GM18861 (cell line): ENCODE results near the gene NUP62.
"Not testable (repeated sequence)": the region's sequence is repeated elsewhere in the genome, so short reads cannot be mapped to it uniquely, and the experiment has no call there.

ENCODE experiments used
- ATAC-seq: cut with Tn5 transposase; IDR thresholded peaks from one replicate; pipeline ENCODE4 v1.9.1; 2021; ENCODE audit not compliant: unreplicated experiment

The NUP62 gene

DNA sequence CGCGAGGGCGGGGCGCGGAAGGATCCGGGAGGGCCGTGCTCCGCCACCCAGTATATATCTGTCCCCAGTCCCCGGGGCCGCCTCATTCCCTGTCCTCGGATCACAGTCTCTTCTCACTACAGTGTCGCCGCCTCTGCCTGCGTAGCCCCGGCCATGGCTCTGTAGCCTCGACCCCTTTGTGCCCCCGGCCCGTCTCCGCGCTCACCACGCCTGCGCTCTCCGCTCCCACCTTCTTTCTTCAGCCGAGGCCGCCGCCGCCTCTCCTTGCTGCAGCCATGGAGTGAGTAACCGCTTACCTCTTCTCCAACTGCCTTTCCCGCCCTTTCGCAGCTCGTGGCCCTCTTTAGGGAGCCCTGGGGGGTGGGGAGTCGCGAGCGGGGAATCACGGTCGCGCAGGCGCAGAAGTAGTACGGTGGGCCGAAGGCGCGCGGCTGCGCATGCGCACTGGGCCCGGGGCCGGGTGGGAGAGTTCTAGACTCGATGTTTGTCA is at the start of gene NUP62, which contains the start of gene ATF5:
Gene NUP62 (minus strand): TSS at position 384 of the 490 bp plus-strand sequence. CDS start 19,697 bp downstream, outside the sequence.
Gene ATF5 (plus strand): TSS at position 85 of the 490 bp plus-strand sequence. CDS start 1,646 bp downstream, outside the sequence.
- ATAC-seq = peak; percentile 26

GRCh38 chr19:49978324-49978723 is 49.0 kb upstream of the NUP62 start:
- ATAC-seq = no peak

- no peak for ATAC-seq
Observed at GRCh38 chr19:49977881-49978280, 48.6 kb upstream of the NUP62 start.

- ATAC-seq = no peak
Observed at GRCh38 chr19:49977076-49977475, 47.8 kb upstream of the NUP62 start.

- ATAC-seq = no peak
Observed at GRCh38 chr19:49976496-49976895, 47.2 kb upstream of the NUP62 start.

GRCh38 chr19:49975051-49975450 is 45.7 kb upstream of the NUP62 start:
- ATAC-seq = no peak

GRCh38 chr19:49973987-49974386 is 44.7 kb upstream of the NUP62 start:
- no peak for ATAC-seq

- ATAC-seq = no peak
Observed at GRCh38 chr19:49972841-49973240, 43.5 kb upstream of the NUP62 start.

DNA sequence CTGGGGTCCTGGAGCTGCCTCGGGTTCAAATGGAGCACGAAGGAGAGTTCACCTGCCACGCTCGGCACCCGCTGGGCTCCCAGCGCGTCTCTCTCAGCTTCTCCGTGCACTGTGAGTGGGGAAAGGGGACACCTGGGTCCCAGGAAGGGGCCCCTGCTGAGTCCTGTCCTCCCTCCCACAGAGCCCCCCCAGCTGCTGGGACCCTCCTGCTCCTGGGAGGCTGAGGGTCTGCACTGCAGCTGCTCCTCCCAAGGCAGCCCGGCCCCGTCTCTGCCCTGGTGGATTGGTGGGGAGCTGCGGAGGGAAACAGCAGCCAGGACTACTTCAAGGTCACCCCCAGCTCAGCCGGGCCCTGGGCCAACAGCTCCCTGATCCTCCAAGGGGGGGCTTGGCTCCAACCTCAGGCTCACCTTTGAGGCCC is 42.7 kb upstream of the NUP62 start:
- ATAC-seq = no peak

GRCh38 chr19:49969355-49969754 is 40.1 kb upstream of the NUP62 start:
- not testable (repeated sequence) for ATAC-seq

GRCh38 chr19:49968279-49968922 is 39.1 kb upstream of the NUP62 start:
- no peak for ATAC-seq

DNA sequence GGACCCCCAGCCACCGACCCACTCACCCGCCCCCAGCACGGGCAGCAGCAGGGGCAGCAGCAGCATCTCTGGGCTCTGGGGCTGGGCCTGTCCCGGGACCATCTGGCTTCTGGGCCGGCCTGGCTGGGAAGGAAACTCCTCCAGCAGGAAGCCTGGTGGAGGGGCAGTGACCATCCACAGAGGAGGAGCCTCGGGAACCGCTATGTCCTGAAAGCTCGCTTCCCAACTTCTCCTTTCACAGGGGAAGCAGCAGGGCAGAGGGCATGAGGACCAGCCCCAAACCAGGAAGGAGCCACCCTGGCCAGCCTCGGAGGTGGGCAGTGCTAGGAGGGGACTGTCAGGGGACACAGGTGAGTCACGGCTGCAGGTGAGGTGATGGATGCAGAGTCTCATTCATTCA is 31.7 kb upstream of the NUP62 start, which contains the start of gene SIGLEC11:
Gene SIGLEC11 (minus strand): TSS at position 193 of the 400 bp plus-strand sequence. CDS start 91 bp downstream, at position 102.
- ATAC-seq = not testable (repeated sequence)

DNA sequence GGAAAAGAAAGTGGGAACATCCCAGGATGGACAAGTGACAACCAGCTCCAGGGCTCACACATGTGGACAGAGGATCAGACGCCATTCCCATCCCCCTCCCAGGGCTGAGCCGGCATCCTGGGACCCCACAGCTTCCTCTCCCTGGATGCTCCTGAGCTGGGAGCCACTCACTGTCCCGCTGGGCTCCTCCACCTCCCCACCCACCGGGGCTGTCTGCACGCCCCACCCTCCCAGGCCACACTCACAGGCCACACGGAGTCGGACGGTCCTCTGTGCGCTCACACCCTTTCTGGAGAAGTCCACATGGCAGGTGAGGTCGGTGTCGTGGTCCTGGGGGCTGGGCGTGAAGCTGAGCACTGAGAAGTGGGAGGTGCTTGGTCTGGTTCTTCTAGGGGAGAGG is 30.6 kb upstream of the NUP62 start:
- not testable (repeated sequence) for ATAC-seq

- not testable (repeated sequence) for ATAC-seq
Observed at GRCh38 chr19:49958596-49958995, 29.3 kb upstream of the NUP62 start.

- not testable (repeated sequence) for ATAC-seq
Observed at GRCh38 chr19:49958144-49958543, 28.8 kb upstream of the NUP62 start.

DNA sequence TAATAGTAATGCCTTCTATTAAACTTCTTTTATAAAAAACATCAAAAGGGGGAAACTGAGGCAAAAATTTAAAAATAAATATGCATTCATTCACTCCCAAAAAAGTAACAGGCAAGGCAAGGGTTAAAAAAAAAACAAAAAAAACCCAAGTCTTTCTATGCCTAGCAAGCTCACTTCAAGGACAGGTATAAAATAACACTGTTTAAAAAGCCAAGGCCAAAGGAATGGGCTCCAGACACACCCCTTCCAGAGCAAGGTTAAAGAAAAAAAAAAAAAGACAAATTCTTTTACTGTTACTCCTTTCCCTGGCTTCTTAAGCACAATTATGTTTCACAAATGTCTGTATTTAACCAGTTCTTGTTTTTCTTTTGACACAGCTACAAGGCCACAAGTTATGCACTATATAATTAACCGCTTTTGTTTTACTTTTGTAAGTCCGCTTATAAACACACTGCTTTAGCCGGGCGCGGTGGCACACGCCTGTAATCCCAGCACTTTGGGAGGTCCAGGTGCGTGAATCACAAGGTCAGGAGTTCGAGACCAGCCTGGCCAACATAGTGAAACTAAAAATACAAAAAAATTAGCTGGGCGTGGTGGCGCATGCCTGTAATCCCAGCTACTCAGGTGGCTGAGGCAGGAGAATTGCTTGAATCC is 28.1 kb upstream of the NUP62 start:
- ATAC-seq = no peak

DNA sequence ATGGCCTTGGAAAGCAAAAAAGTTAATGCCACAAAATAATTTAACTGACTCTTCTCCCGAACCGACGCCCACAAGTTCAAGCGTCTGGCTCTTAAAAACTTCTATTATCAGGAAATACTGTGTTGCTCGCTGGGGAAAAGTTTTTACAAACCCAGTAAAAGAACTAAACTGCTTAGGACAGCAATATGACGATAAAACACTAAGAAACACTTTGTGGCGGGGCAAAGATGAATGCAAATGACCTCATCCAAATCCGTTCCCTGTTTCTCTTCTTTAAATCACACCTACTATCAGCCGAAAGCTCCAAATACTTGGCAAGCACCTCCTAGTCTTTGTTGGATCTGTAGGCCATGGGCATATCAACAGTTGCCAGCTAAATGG is 26.8 kb upstream of the NUP62 start:
- no peak for ATAC-seq

- no peak for ATAC-seq
Observed at GRCh38 chr19:49954933-49955332, 25.6 kb upstream of the NUP62 start.

GRCh38 chr19:49954092-49954829 is 25.0 kb upstream of the NUP62 start:
- ATAC-seq = no peak

- ATAC-seq = no peak
Observed at GRCh38 chr19:49953416-49953815, 24.1 kb upstream of the NUP62 start.

DNA sequence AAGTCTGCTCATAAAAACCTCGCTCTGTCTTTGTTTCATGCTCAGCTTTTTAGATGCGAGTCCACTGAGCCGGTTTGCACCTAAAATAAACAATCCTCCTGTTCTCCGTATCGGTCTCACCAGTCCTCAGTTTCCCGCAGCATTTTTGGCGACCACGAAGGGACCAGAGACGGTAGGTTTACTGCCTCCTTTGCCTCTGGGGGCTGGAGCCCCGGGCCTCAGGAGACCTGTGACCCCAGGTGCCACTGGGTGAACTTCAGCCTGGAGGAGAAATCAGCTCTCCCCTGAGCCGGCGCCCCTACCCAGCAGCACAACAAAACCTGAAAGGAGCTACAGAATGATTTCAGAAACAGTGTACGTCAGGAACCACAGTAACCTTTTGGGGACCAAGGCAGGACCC is 23.6 kb upstream of the NUP62 start:
- no peak for ATAC-seq

DNA sequence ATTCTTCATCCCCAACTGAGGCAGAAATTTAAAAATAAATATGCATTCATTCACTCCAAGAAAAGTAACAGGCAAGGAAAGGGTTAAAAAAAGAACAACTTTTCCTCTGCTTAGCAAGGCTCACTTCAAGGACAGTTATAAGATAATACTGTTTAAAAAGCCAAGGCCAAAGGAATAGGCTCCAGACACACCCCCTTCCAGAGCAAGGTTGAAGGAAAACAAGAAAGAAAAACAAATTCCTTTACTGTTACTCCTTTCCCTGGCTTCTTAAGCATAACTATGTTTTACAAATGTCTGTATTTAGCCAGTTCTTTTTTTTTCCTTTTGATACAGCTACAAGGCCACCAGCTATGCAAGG is 23.2 kb upstream of the NUP62 start:
- ATAC-seq = no peak
